HUES48 (cell line): Measurements from ENCODE around the gene EPHA1.
A peak's percentile ranks its signal among the peaks of the same experiment; 100 is the strongest.
"Not testable (repeated sequence)": the region's sequence is repeated elsewhere in the genome, so short reads cannot be mapped to it uniquely, and the experiment has no call there.

Experiments
- H3K27ac ChIP-seq: one replicate; pipeline ENCODE4 v1.7.0; 2013; ENCODE audit warnings: low read depth, low read length, inconsistent platforms
- H3K27me3 ChIP-seq: 2 replicates; pipeline ENCODE4 v1.6.1; 2013; ENCODE audit warnings: mild to moderate bottlenecking, low read length; ENCODE audit not compliant: control insufficient read depth, insufficient read depth
- H3K36me3 ChIP-seq: 2 replicates; pipeline ENCODE4 v1.6.1; 2013; ENCODE audit warnings: low read length; ENCODE audit not compliant: control insufficient read depth, insufficient read depth
- H3K4me1 ChIP-seq: 2 replicates; pipeline ENCODE4 v1.6.1; 2013; ENCODE audit warnings: mild to moderate bottlenecking, low read length; ENCODE audit not compliant: control insufficient read depth, insufficient read depth
- H3K4me3 ChIP-seq: 2 replicates; pipeline ENCODE4 v1.5.1; 2013; ENCODE audit warnings: mild to moderate bottlenecking, low read depth, low read length
- H3K9ac ChIP-seq: 2 replicates; pipeline ENCODE4 v1.6.1; 2013; ENCODE audit warnings: mild to moderate bottlenecking, low read depth, low read length, moderate library complexity
- H3K9me3 ChIP-seq: 2 replicates; pipeline ENCODE4 v1.6.1; 2013; ENCODE audit warnings: low read length; ENCODE audit not compliant: control insufficient read depth, insufficient read depth

Gene EPHA1

GRCh38 chr7:143393267-143394041 lies 15.2 kb downstream of the EPHA1 start:
- no peak overlapping the region for H3K27ac ChIP-seq
- peaks cover 98% of the 10 kb centered on the region for H3K36me3 ChIP-seq
- H3K9me3 ChIP-seq, result no peaks in the 10 kb centered on the region
- H3K27me3 ChIP-seq, result no peaks in the 10 kb centered on the region
- no peak overlapping the region for H3K9ac ChIP-seq
- no peaks in the 10 kb centered on the region for H3K4me1 ChIP-seq
- no peak overlapping the region for H3K4me3 ChIP-seq

DNA sequence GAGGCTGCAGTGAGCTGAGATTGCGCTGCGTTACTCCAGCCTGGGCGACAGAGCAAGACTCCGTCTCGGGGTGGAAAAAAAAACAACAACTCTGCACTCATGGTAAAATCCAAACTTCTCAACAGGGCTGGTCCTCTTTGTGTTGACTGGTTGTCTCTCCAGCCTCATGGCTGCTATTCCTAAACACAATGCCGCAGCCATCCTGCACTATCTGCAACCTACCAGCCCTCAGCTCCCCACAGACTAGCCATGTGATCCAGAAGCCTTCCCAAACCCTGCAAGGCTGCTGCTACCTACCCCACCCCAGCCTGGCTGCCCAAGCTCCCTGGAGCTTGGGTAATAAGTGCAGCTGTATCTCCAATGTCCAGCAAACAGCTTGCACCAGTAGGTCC lies 15.8 kb downstream of the EPHA1 start:
- Histone ChIP-seq H3K4me3 (no peak overlapping the region), H3K9ac (no peak overlapping the region), H3K9me3 (no peaks in the 10 kb centered on the region), H3K36me3 (peaks cover 98% of the 10 kb centered on the region), H3K4me1 (no peaks in the 10 kb centered on the region), H3K27me3 (no peaks in the 10 kb centered on the region), H3K27ac (no peak overlapping the region)

DNA sequence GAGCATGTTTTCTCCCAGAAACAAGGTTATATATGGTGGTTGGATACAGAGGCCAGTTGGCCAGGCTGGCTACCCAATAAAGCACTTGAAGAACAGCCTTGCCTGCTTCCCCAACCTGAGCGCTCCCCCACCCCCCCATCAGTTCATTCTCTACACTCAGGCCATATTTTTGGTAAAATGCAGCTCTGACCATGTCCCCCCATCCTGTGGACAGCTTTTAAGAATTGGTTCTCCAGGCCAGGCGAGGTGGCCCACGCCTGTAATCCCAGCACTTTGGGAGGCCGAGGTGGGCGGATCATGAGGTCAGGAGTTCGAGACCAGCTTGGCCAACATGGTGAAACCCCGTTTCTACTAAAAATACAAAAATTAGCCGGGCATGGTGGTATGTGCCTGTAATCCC lies 16.2 kb downstream of the EPHA1 start:
- not testable (repeated sequence) for H3K4me3 ChIP-seq, H3K9ac ChIP-seq, H3K4me1 ChIP-seq, H3K27ac ChIP-seq, H3K27me3 ChIP-seq, H3K9me3 ChIP-seq
- H3K36me3 ChIP-seq, result peaks cover 98% of the 10 kb centered on the region

DNA sequence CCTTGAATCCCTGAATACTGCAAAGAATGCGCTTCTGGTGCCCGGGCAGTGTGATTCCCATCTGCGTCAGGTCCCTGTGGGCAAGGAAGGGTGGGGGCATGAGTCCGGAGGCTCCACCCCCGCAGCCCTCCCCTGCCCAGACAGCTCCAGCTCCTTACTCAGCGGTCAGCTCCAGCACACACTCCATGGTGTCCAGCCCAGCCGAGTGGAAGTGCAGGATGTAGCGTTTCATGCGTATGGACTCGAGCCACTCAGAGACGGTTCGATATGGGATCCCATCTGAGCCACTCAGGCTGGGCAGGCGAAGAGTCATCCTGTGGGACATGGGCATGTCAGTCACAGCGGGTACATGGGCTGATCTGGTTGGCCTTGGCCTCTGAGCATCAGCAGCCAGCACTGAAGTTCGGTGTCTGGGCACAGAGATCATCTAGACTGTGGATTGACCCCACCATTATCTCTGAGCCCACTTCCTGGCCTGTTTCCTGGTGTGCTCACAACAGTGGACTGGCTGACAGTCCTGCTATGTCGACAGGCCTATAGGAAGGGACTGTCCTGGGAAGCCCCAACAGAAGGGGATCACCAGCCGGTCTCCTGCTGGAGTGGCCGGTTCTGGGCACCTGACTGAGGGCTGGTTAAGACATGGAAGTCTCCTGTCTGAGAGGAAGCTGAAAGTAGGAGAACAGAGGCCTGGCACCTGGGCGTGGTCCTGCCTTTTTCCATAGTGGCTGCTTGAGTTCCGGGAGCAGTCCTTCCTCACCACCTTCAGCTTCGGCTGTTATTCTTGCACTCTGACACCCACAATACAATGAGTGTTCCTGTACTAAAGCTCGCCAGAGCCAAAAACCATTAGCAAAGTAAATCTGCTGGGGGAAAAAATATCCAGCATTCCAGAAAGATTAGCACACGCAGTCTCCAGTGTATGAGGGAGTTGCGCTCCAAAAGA lies 16.9 kb downstream of the EPHA1 start:
- no peak overlapping the region for H3K9ac ChIP-seq
- H3K36me3 ChIP-seq, result peaks cover 98% of the 10 kb centered on the region

GRCh38 chr7:143390773-143391317 lies 17.8 kb downstream of the EPHA1 start:
- peak overlapping the region; percentile 44 for H3K27ac ChIP-seq
- H3K9ac ChIP-seq, result no peak overlapping the region
- peaks cover 5% of the 10 kb centered on the region; the same call in 1 of the 2 replicates for H3K4me1 ChIP-seq
- H3K4me3 ChIP-seq, result no peak overlapping the region
- no peaks in the 10 kb centered on the region for H3K9me3 ChIP-seq
- H3K36me3 ChIP-seq, result peaks cover 97% of the 10 kb centered on the region
- H3K27me3 ChIP-seq, result no peaks in the 10 kb centered on the region

More for the DNA sequence above, 16.9 kb downstream of the EPHA1 start:
- H3K9me3 ChIP-seq, result no peaks in the 10 kb centered on the region
- H3K27me3 ChIP-seq, result no peaks in the 10 kb centered on the region
- H3K4me3 ChIP-seq, result no peak overlapping the region
- H3K27ac ChIP-seq, result peak overlapping the region; percentile 44
- H3K4me1 ChIP-seq, result no peaks in the 10 kb centered on the region

DNA sequence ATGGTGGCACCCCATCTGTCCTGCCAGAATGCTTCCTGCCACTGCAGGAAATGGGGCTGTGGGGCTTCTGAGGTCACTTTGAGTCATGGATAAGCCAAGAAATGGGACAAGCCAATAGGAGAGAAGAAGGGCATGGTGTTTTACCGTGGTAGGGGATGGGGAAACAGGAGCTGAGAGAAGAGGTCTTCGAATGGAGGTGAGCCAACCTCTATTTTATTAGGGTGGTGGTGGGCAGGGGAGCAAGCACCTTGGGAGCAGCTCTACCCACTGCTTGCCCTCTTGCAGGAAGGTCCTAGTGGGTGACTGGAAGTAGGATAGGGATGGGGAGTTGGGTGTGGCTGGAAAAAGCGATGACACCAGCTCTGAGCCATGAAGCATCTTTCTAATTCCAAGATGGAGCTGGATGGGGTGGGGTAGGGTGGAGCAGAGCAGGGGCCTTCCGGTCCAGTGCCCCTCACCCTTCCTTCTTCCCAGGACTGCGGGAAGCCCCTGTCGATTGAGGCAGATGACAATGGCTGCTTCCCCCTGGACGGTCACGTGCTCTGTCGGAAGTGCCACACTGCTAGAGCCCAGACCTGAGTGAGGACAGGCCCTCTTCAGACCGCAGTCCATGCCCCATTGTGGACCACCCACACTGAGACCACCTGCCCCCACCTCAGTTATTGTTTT lies 18.4 kb downstream of the EPHA1 start:
- Histone ChIP-seq H3K36me3 (peaks cover 95% of the 10 kb centered on the region), H3K9ac (no peak overlapping the region)

DNA sequence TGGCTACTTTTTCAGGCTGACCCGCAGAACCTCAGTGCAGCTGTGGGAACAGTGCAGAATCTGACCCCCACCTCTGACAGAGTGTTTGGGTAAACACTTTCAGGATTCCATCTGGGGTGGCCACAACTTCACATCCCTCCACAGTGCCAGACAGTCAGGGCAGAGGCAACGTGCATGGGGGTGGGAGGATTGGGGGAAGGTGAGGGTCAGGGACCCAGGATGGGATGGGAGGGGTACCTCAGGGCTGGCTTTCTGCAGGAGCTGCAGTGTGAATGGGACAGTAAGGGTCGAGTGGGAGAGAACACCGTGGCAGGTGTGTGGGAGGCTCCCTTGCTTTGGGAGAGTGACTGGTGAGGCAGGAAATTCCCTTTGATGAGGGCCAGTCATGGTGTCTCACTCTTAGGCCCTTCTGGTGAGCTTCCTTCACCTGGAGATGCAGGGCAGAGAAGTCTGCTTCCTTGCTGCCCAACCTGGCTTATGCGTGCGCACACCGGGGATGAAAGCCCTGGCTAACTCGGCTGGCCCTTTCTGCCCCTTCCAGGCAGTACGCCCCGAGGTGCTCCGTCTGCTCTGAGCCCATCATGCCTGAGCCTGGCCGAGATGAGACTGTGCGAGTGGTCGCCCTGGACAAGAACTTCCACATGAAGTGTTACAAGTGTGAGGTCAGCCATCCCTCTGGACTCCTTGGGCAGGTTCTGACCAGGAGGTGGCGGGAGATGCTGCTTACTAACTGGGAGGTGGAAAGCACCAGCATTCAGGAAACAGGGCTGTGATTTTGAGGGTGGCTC lies 19.1 kb downstream of the EPHA1 start:
- no peak overlapping the region for H3K27ac ChIP-seq
- no peak overlapping the region for H3K9ac ChIP-seq
- H3K9me3 ChIP-seq, result no peaks in the 10 kb centered on the region
- H3K4me1 ChIP-seq, result peaks cover 5% of the 10 kb centered on the region; the same call in 1 of the 2 replicates
- H3K36me3 ChIP-seq, result peaks cover 95% of the 10 kb centered on the region
- H3K4me3 ChIP-seq, result no peak overlapping the region
- H3K27me3 ChIP-seq, result no peaks in the 10 kb centered on the region

More for the DNA sequence above, 18.4 kb downstream of the EPHA1 start:
- no peaks in the 10 kb centered on the region for H3K9me3 ChIP-seq
- H3K27ac ChIP-seq, result peak overlapping the region; percentile 44
- H3K27me3 ChIP-seq, result no peaks in the 10 kb centered on the region
- H3K4me3 ChIP-seq, result no peak overlapping the region
- peaks cover 5% of the 10 kb centered on the region; the same call in 1 of the 2 replicates for H3K4me1 ChIP-seq

DNA sequence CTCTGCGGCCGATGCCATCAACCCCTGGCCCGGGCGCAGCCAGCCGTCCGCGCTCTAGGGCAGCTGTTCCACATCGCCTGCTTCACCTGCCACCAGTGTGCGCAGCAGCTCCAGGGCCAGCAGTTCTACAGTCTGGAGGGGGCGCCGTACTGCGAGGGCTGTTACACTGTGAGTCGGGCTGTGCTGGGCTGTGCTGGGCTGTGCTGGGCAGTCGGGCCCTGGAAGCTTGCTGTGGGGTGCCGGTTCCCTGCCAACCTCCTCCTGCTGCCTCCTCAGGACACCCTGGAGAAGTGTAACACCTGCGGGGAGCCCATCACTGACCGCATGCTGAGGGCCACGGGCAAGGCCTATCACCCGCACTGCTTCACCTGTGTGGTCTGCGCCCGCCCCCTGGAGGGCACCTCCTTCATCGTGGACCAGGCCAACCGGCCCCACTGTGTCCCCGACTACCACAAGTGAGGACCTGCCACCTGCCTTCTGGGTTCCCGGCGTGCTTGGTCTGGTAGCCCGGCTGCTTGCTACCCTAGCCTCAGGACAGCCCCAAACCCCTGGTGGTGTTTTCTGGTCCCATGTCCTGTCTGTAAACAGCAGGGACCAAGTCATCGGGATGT lies 20.1 kb downstream of the EPHA1 start:
- Histone ChIP-seq H3K4me3 (no peak overlapping the region), H3K36me3 (peaks cover 97% of the 10 kb centered on the region), H3K27ac (no peak overlapping the region), H3K27me3 (no peaks in the 10 kb centered on the region), H3K4me1 (peaks cover 9% of the 10 kb centered on the region), H3K9ac (no peak overlapping the region), H3K9me3 (no peaks in the 10 kb centered on the region)

DNA sequence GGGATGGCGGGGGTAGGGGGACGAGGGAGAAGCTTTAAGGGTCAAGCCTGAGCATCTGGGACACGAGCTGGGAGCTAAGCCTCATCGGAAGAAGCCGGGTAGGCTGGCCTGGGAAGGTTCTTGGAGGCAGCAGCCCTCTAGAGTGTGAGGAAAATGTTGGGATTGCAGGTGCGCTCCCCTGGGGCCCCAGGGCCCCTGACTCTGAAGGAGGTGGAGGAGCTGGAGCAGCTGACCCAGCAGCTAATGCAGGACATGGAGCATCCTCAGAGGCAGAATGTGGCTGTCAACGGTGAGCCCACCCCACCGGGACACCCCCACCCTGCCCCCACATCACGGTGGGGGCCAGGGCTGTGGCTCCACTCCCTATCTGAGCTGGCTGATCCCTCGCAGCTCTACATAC lies 20.6 kb downstream of the EPHA1 start:
- H3K4me3 ChIP-seq, result no peak overlapping the region
- H3K27me3 ChIP-seq, result no peaks in the 10 kb centered on the region
- peaks cover 12% of the 10 kb centered on the region for H3K4me1 ChIP-seq
- H3K36me3 ChIP-seq, result peaks cover 97% of the 10 kb centered on the region
- no peaks in the 10 kb centered on the region for H3K9me3 ChIP-seq
- peak overlapping the region; percentile 44 for H3K27ac ChIP-seq
- H3K9ac ChIP-seq, result no peak overlapping the region
